Suprapubic skin (tissue), 4 donors: ENCODE measurements around the gene MZT1.

Experiments used
- EP300 ChIP-seq: sonication (generic); formaldehyde crosslinking; IDR thresholded peaks from one replicate; pipeline ENCODE4 v1.6.1; 2017; ENCODE audit warnings: antibody characterized with exemption
- POLR2A ChIP-seq, 2 donors: fragments of 450-650 bp; IDR thresholded peaks; one replicate each; pipeline ENCODE4 v1.6.1; 2017; ENCODE audit warnings: antibody characterized with exemption in 2 of 2, mild to moderate bottlenecking in 2 of 2, moderate library complexity in 2 of 2
- POLR2AphosphoS5 ChIP-seq, 3 donors: sonication (generic); formaldehyde crosslinking; IDR thresholded peaks; one replicate each; pipeline ENCODE4 v1.6.1; 2017; ENCODE audit warnings: antibody characterized with exemption in 3 of 3
- TF ChIP-seq, protein P1 (sequence below), 2 donors: fragments of 200-600 bp in 1 of 2; fragments of 450-650 bp in 1 of 2; sonication (generic) in 1 of 2; IDR thresholded peaks; one replicate each; pipeline ENCODE4 v1.5.1; 2016 to 2019; ENCODE audit warnings: antibody characterized with exemption in 2 of 2, mild to moderate bottlenecking in 1 of 2, moderate library complexity in 1 of 2

DNA sequence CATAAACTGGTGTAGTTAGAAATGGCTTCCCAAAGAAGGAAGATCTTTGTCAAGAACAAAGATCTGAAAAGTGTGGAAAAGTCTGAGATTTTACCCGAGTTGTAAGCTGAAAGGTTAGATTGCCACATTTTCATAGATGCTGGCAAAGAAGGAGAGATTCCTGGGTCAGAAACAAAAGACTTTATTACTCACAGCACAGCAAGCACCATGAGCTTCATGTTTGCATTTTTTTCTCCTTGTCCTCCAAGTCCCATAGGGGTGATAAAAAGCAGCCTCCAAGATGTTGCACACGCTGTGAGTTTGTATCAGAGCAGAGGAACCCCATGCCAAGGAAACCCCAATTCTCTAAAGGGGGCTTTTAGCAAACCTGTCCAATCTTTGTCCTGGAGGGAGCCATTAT is 29.3 kb downstream of the MZT1 start:
- TF ChIP-seq, protein P1, sequence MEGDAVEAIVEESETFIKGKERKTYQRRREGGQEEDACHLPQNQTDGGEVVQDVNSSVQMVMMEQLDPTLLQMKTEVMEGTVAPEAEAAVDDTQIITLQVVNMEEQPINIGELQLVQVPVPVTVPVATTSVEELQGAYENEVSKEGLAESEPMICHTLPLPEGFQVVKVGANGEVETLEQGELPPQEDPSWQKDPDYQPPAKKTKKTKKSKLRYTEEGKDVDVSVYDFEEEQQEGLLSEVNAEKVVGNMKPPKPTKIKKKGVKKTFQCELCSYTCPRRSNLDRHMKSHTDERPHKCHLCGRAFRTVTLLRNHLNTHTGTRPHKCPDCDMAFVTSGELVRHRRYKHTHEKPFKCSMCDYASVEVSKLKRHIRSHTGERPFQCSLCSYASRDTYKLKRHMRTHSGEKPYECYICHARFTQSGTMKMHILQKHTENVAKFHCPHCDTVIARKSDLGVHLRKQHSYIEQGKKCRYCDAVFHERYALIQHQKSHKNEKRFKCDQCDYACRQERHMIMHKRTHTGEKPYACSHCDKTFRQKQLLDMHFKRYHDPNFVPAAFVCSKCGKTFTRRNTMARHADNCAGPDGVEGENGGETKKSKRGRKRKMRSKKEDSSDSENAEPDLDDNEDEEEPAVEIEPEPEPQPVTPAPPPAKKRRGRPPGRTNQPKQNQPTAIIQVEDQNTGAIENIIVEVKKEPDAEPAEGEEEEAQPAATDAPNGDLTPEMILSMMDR (IDR thresholded peaks at IDR 0.05) = no peak
- TF ChIP-seq EP300 (no peak), POLR2AphosphoS5 (IDR thresholded peaks at IDR 0.05) (no peak), POLR2A (IDR thresholded peaks at IDR 0.05) (no peak)
